Neural progenitor cell (in vitro differentiated cells): Measurements from ENCODE around the gene PER2. TPM values are rescaled to one million over a fixed set of nuclear protein-coding genes. Genes with fewer than 3 reads are reported as not detected.
"Not testable (repeated sequence)": the region's sequence is repeated elsewhere in the genome, so short reads cannot be mapped to it uniquely, and the experiment has no call there.

Source experiments
- DNase-seq: peaks from one replicate; pipeline ENCODE4 v3.0.0-alpha.2; 2016; ENCODE audit warnings: low spot score
- H2AFZ ChIP-seq: fragments of 200-600 bp; sonication (generic); replicated peaks from 2 replicates; pipeline ENCODE4 v1.6.1; 2016; ENCODE audit warnings: antibody characterized with exemption
- H3F3A ChIP-seq: fragments of 200-600 bp; sonication (generic); 2 replicates; pipeline ENCODE4 v1.6.1; 2016; ENCODE audit warnings: antibody characterized with exemption, low read depth
- H3K27ac ChIP-seq: fragments of 200-600 bp; sonication (generic); 2 replicates; pipeline ENCODE4 v1.5.1; 2016; ENCODE audit warnings: mild to moderate bottlenecking
- H3K27me3 ChIP-seq: fragments of 200-600 bp; sonication (generic); 2 replicates; pipeline ENCODE4 v1.6.1; 2016; ENCODE audit warnings: mild to moderate bottlenecking, moderate library complexity
- H3K36me3 ChIP-seq: fragments of 200-600 bp; sonication (generic); 2 replicates; pipeline ENCODE4 v1.5.1; 2016
- H3K4me1 ChIP-seq: fragments of 200-600 bp; sonication (generic); 2 replicates; pipeline ENCODE4 v1.6.1; 2016; ENCODE audit warnings: mixed run types
- H3K4me2 ChIP-seq: fragments of 200-600 bp; sonication (generic); 2 replicates; pipeline ENCODE4 v1.6.1; 2016
- H3K4me3 ChIP-seq: fragments of 200-600 bp; sonication (generic); 2 replicates; pipeline ENCODE4 v1.5.1; 2016
- H3K79me2 ChIP-seq: fragments of 200-600 bp; sonication (generic); 2 replicates; pipeline ENCODE4 v1.6.1; 2016; ENCODE audit warnings: low read depth
- H3K9ac ChIP-seq: fragments of 200-600 bp; sonication (generic); 2 replicates; pipeline ENCODE4 v1.6.1; 2016
- H3K9me3 ChIP-seq: fragments of 200-600 bp; sonication (generic); 2 replicates; pipeline ENCODE4 v1.5.1; 2016; ENCODE audit warnings: low read depth
- H4K20me1 ChIP-seq: fragments of 200-600 bp; sonication (generic); 2 replicates; pipeline ENCODE4 v1.6.1; 2016; ENCODE audit warnings: low read depth
- H3K27ac Mint-ChIP-seq: 3 replicates; pipeline ENCODE4 v1.8.0; 2021; ENCODE audit warnings: mixed read lengths
- H3K27me3 Mint-ChIP-seq: 2 replicates; pipeline ENCODE4 v1.8.0; 2022; ENCODE audit warnings: low read depth, mild to moderate bottlenecking, inconsistent platforms, moderate library complexity, mixed read lengths; ENCODE audit not compliant: insufficient read depth
- H3K36me3 Mint-ChIP-seq: 3 replicates; pipeline ENCODE4 v1.8.0; 2021; ENCODE audit warnings: mixed read lengths
- H3K4me1 Mint-ChIP-seq: 3 replicates; pipeline ENCODE4 v1.8.0; 2021; ENCODE audit warnings: mixed read lengths
- H3K4me3 Mint-ChIP-seq: 3 replicates; pipeline ENCODE4 v1.8.0; 2021; ENCODE audit warnings: mild to moderate bottlenecking, moderate library complexity, mixed read lengths
- H3K9me3 Mint-ChIP-seq: 3 replicates; pipeline ENCODE4 v1.8.0; 2020; ENCODE audit warnings: mixed read lengths
- EZH2 ChIP-seq: fragments of 200-600 bp; sonication (generic); IDR thresholded peaks from 2 replicates; pipeline ENCODE4 v1.6.1; 2017; ENCODE audit warnings: antibody characterized with exemption, mild to moderate bottlenecking, moderate library complexity
- EZH2phosphoT487 ChIP-seq: fragments of 200-600 bp; sonication (generic); IDR thresholded peaks from 2 replicates; pipeline ENCODE4 v1.6.1; 2017; ENCODE audit warnings: antibody characterized with exemption
- total RNA-seq: library from RNA; depleted of rRNA; stranded (reverse); fragments of >200 nt; gene quantifications from 2 replicates; pipeline ENCODE4 v1.2.3, GENCODE V29; 2015; ENCODE audit warnings: low replicate concordance
- TF ChIP-seq, protein P1 (sequence below): fragments of 200-600 bp; sonication (generic); IDR thresholded peaks from 2 replicates; pipeline ENCODE4 v1.5.1; 2017; ENCODE audit warnings: antibody characterized with exemption, mild to moderate bottlenecking

Gene PER2
- total RNA-seq, 1 donor from 2014 or later, result 1.4 TPM

DNA sequence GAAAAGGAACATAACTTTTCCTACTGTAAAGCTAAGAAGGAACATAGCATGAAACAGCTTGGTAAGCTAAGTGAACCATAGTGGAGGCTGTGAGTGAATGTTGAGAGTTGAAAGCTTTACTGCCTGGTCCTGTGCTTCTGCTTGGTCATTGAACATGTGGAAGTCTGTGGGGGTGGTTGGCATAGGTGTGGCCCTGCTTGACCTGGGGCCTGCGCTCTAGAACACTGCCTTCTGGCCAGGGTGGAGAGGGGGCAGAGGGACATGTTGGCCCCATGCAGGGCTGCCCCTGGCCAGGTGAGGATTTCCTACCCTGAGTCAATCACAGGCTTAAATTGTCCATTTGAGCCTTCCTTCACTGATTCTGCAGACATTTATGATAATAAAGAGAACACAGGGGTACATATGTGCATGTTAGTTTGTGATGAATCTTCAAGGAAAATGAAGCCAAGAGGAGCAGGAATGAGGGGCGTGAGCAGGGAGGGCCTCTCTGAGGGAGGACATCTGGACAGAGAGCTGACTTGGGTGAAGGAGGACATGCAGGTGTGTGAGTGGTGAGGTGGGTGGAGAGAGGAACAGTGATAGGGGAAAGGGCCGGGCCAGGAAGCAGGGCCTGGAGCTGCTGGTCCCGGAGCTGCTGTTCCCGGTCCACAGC lies 48.5 kb upstream of the PER2 start:
- H3K4me3 Mint-ChIP-seq, result no peak overlapping the region
- TF ChIP-seq EZH2phosphoT487, result no peak
- TF ChIP-seq, protein P1, sequence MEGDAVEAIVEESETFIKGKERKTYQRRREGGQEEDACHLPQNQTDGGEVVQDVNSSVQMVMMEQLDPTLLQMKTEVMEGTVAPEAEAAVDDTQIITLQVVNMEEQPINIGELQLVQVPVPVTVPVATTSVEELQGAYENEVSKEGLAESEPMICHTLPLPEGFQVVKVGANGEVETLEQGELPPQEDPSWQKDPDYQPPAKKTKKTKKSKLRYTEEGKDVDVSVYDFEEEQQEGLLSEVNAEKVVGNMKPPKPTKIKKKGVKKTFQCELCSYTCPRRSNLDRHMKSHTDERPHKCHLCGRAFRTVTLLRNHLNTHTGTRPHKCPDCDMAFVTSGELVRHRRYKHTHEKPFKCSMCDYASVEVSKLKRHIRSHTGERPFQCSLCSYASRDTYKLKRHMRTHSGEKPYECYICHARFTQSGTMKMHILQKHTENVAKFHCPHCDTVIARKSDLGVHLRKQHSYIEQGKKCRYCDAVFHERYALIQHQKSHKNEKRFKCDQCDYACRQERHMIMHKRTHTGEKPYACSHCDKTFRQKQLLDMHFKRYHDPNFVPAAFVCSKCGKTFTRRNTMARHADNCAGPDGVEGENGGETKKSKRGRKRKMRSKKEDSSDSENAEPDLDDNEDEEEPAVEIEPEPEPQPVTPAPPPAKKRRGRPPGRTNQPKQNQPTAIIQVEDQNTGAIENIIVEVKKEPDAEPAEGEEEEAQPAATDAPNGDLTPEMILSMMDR, result no peak
- TF ChIP-seq EZH2, result no peak
- no peaks in the 10 kb centered on the region for H3K79me2 ChIP-seq
- no peaks in the 10 kb centered on the region for H3K4me1 ChIP-seq
- H3K9ac ChIP-seq, result no peak overlapping the region
- H3K27ac ChIP-seq, result no peak overlapping the region
- H3F3A ChIP-seq, result no peaks in the 10 kb centered on the region
- no peak overlapping the region for H3K4me3 ChIP-seq
- no peaks in the 10 kb centered on the region for H3K4me1 Mint-ChIP-seq
- H4K20me1 ChIP-seq, result peaks cover 12% of the 10 kb centered on the region
- no peak overlapping the region for H3K27ac Mint-ChIP-seq
- no peak overlapping the region for H2AFZ ChIP-seq
- H3K27me3 ChIP-seq, result no peaks in the 10 kb centered on the region
- H3K27me3 Mint-ChIP-seq, result no peaks in the 10 kb centered on the region
- H3K9me3 ChIP-seq, result no peaks in the 10 kb centered on the region
- no peak for DNase-seq
- H3K4me2 ChIP-seq, result no peak overlapping the region
- peaks cover 7% of the 10 kb centered on the region for H3K36me3 Mint-ChIP-seq
- no peaks in the 10 kb centered on the region for H3K9me3 Mint-ChIP-seq
- H3K36me3 ChIP-seq, result no peaks in the 10 kb centered on the region

GRCh38 chr2:238336151-238336550 lies 47.7 kb upstream of the PER2 start:
- H3K4me1 ChIP-seq, result no peaks in the 10 kb centered on the region
- no peaks in the 10 kb centered on the region for H3K79me2 ChIP-seq
- H3K27ac ChIP-seq, result no peak overlapping the region
- H3K27me3 Mint-ChIP-seq, result no peaks in the 10 kb centered on the region
- no peaks in the 10 kb centered on the region for H3K4me1 Mint-ChIP-seq
- H3K27me3 ChIP-seq, result no peaks in the 10 kb centered on the region
- no peaks in the 10 kb centered on the region for H3K9me3 Mint-ChIP-seq
- no peak overlapping the region for H3K4me3 Mint-ChIP-seq
- H3K36me3 ChIP-seq, result no peaks in the 10 kb centered on the region
- H2AFZ ChIP-seq, result no peak overlapping the region
- TF ChIP-seq, protein P1, result no peak
- TF ChIP-seq EZH2 (no peak), EZH2phosphoT487 (no peak)
- H3K27ac Mint-ChIP-seq, result no peak overlapping the region
- peaks cover 12% of the 10 kb centered on the region for H4K20me1 ChIP-seq
- H3F3A ChIP-seq, result no peaks in the 10 kb centered on the region
- H3K36me3 Mint-ChIP-seq, result peaks cover 7% of the 10 kb centered on the region
- DNase-seq, result no peak
- no peak overlapping the region for H3K4me2 ChIP-seq
- no peak overlapping the region for H3K9ac ChIP-seq
- H3K4me3 ChIP-seq, result no peak overlapping the region
- H3K9me3 ChIP-seq, result no peaks in the 10 kb centered on the region

- H3K27me3 Mint-ChIP-seq, H3K27ac Mint-ChIP-seq, H3K9me3 Mint-ChIP-seq, H3K27me3 ChIP-seq, DNase-seq, H3K9me3 ChIP-seq, H2AFZ ChIP-seq, H3K27ac ChIP-seq, H3K36me3 ChIP-seq, H3K4me3 ChIP-seq, H3K36me3 Mint-ChIP-seq, H3K4me1 ChIP-seq, H3F3A ChIP-seq, H3K4me3 Mint-ChIP-seq, H3K9ac ChIP-seq, H3K79me2 ChIP-seq, H3K4me1 Mint-ChIP-seq, H3K4me2 ChIP-seq: not testable (repeated sequence)
- peaks cover 12% of the 10 kb centered on the region for H4K20me1 ChIP-seq
Measured at GRCh38 chr2:238335591-238335990, 47.2 kb upstream of the PER2 start.

- Histone ChIP-seq H3K9me3 (no peaks in the 10 kb centered on the region), H3K4me3 (no peak overlapping the region), H3K4me2 (no peak overlapping the region), H2AFZ (no peak overlapping the region), H3K36me3 (no peaks in the 10 kb centered on the region), H3F3A (no peaks in the 10 kb centered on the region), H3K9ac (no peak overlapping the region), H4K20me1 (peaks cover 12% of the 10 kb centered on the region), H3K27ac (no peak overlapping the region), H3K79me2 (no peaks in the 10 kb centered on the region), H3K27me3 (no peaks in the 10 kb centered on the region), H3K4me1 (no peaks in the 10 kb centered on the region)
- H3K4me1 Mint-ChIP-seq, result no peaks in the 10 kb centered on the region
- H3K27ac Mint-ChIP-seq, result no peak overlapping the region
- DNase-seq, result no peak
- peaks cover 8% of the 10 kb centered on the region for H3K36me3 Mint-ChIP-seq
- H3K4me3 Mint-ChIP-seq, result no peak overlapping the region
- H3K27me3 Mint-ChIP-seq, result no peaks in the 10 kb centered on the region
- no peaks in the 10 kb centered on the region for H3K9me3 Mint-ChIP-seq
- TF ChIP-seq EZH2 (no peak), EZH2phosphoT487 (no peak)
- TF ChIP-seq, protein P1, result no peak
Measured at GRCh38 chr2:238334885-238335284, 46.5 kb upstream of the PER2 start.
